ENCODE measurements around the gene TRAPPC6A. TPM values are rescaled to one million over a fixed set of nuclear protein-coding genes. Genes with fewer than 3 reads are reported as not detected.

Gene TRAPPC6A
- 18.4 and 22.8 TPM in 2 replicates for total RNA-seq

- DNase-seq (ENCODE audit: low spot score) = no peak
- Mint-ChIP-seq H3K9me3 (no peaks in the 10 kb centered on the region), H3K4me1 (ENCODE audit: low read depth) (peaks cover 20% of the 10 kb centered on the region), H3K36me3 (ENCODE audit: low read depth) (peaks cover 9% of the 10 kb centered on the region), H3K27ac (peak within 1 kb of the TSS; percentile 88), H3K4me3 (peak within 1 kb of the TSS; percentile 88), H3K27me3 (ENCODE audit: insufficient read depth) (no peaks in the 10 kb centered on the region)
- intact Hi-C loops (cut with micrococcal nuclease) = loop anchor here (1.0 to 10.0 kb wide), 14 partner anchors 14 to 1677 kb away; partner anchors contain the start of genes AP2S1, CLASRP, ERCC1 and ERCC2
Measured at GRCh38 chr19:45177817-45178261, at the start of gene TRAPPC6A. Gene TRAPPC6A, minus strand, starts transcription at chr19:45178237. Its CDS starts 19 bp downstream, at chr19:45178218.

- intact Hi-C loops (cut with micrococcal nuclease) = no loop called here
- no peaks in the 10 kb centered on the region for H3K9me3 Mint-ChIP-seq
- H3K4me1 Mint-ChIP-seq (ENCODE audit: low read depth) = no peaks in the 10 kb centered on the region
- H3K4me3 Mint-ChIP-seq = no peak overlapping the region
- no peaks in the 10 kb centered on the region for H3K36me3 Mint-ChIP-seq (ENCODE audit: low read depth)
- peaks cover 14% of the 10 kb centered on the region for H3K27me3 Mint-ChIP-seq (ENCODE audit: insufficient read depth)
- H3K27ac Mint-ChIP-seq = no peak overlapping the region
- DNase-seq (ENCODE audit: low spot score) = no peak
Measured at GRCh38 chr19:45224645-45225044, 46.6 kb upstream of the TRAPPC6A start.

- Mint-ChIP-seq H3K27ac (no peak overlapping the region), H3K4me1 (ENCODE audit: low read depth) (no peaks in the 10 kb centered on the region), H3K4me3 (no peak overlapping the region), H3K36me3 (ENCODE audit: low read depth) (no peaks in the 10 kb centered on the region), H3K9me3 (no peaks in the 10 kb centered on the region), H3K27me3 (ENCODE audit: insufficient read depth) (peaks cover 14% of the 10 kb centered on the region)
- intact Hi-C loops (cut with micrococcal nuclease) = no loop called here
- no peak for DNase-seq (ENCODE audit: low spot score)
Measured at GRCh38 chr19:45223879-45224278, 45.8 kb upstream of the TRAPPC6A start.

GRCh38 chr19:45222724-45223123 is 44.7 kb upstream of the TRAPPC6A start:
- H3K4me1 Mint-ChIP-seq (ENCODE audit: low read depth) = no peaks in the 10 kb centered on the region
- no peaks in the 10 kb centered on the region for H3K36me3 Mint-ChIP-seq (ENCODE audit: low read depth)
- H3K27me3 Mint-ChIP-seq (ENCODE audit: insufficient read depth) = peaks cover 21% of the 10 kb centered on the region
- no peak overlapping the region for H3K4me3 Mint-ChIP-seq
- intact Hi-C loops (cut with micrococcal nuclease) = no loop called here
- no peak for DNase-seq (ENCODE audit: low spot score)
- H3K9me3 Mint-ChIP-seq = no peaks in the 10 kb centered on the region
- no peak overlapping the region for H3K27ac Mint-ChIP-seq

GRCh38 chr19:45218911-45219743 is 41.1 kb upstream of the TRAPPC6A start:
- Mint-ChIP-seq H3K36me3 (ENCODE audit: low read depth) (no peaks in the 10 kb centered on the region), H3K27me3 (ENCODE audit: insufficient read depth) (peaks cover 40% of the 10 kb centered on the region), H3K9me3 (no peaks in the 10 kb centered on the region), H3K4me1 (ENCODE audit: low read depth) (no peaks in the 10 kb centered on the region), H3K27ac (no peak overlapping the region), H3K4me3 (no peak overlapping the region)
- DNase-seq (ENCODE audit: low spot score) = no peak
- intact Hi-C loops (cut with micrococcal nuclease) = no loop called here

- intact Hi-C loops (cut with micrococcal nuclease) = no loop called here
- no peak overlapping the region for H3K27ac Mint-ChIP-seq
- H3K4me1 Mint-ChIP-seq (ENCODE audit: low read depth) = no peaks in the 10 kb centered on the region
- no peak overlapping the region for H3K4me3 Mint-ChIP-seq
- H3K36me3 Mint-ChIP-seq (ENCODE audit: low read depth) = no peaks in the 10 kb centered on the region
- DNase-seq (ENCODE audit: low spot score) = no peak
- H3K27me3 Mint-ChIP-seq (ENCODE audit: insufficient read depth) = peaks cover 43% of the 10 kb centered on the region
- no peaks in the 10 kb centered on the region for H3K9me3 Mint-ChIP-seq
Measured at GRCh38 chr19:45218426-45218825, 40.4 kb upstream of the TRAPPC6A start.

- H3K27ac Mint-ChIP-seq = no peak overlapping the region
- no peak overlapping the region for H3K4me3 Mint-ChIP-seq
- DNase-seq (ENCODE audit: low spot score) = no peak
- no peaks in the 10 kb centered on the region for H3K36me3 Mint-ChIP-seq (ENCODE audit: low read depth)
- peaks cover 46% of the 10 kb centered on the region for H3K27me3 Mint-ChIP-seq (ENCODE audit: insufficient read depth)
- no peaks in the 10 kb centered on the region for H3K9me3 Mint-ChIP-seq
- intact Hi-C loops (cut with micrococcal nuclease) = no loop called here
- H3K4me1 Mint-ChIP-seq (ENCODE audit: low read depth) = no peaks in the 10 kb centered on the region
Measured at GRCh38 chr19:45217957-45218334, 39.9 kb upstream of the TRAPPC6A start.

- intact Hi-C loops (cut with micrococcal nuclease) = no loop called here
- no peaks in the 10 kb centered on the region for H3K4me1 Mint-ChIP-seq (ENCODE audit: low read depth)
- DNase-seq (ENCODE audit: low spot score) = no peak
- H3K4me3 Mint-ChIP-seq = no peak overlapping the region
- no peaks in the 10 kb centered on the region for H3K36me3 Mint-ChIP-seq (ENCODE audit: low read depth)
- no peak overlapping the region for H3K27ac Mint-ChIP-seq
- no peaks in the 10 kb centered on the region for H3K9me3 Mint-ChIP-seq
- peaks cover 46% of the 10 kb centered on the region for H3K27me3 Mint-ChIP-seq (ENCODE audit: insufficient read depth)
Measured at GRCh38 chr19:45217193-45217956, 39.3 kb upstream of the TRAPPC6A start.

GRCh38 chr19:45216667-45217066 is 38.6 kb upstream of the TRAPPC6A start:
- Mint-ChIP-seq H3K27me3 (ENCODE audit: insufficient read depth) (peaks cover 50% of the 10 kb centered on the region), H3K27ac (no peak overlapping the region), H3K4me3 (no peak overlapping the region), H3K9me3 (no peaks in the 10 kb centered on the region), H3K4me1 (ENCODE audit: low read depth) (no peaks in the 10 kb centered on the region), H3K36me3 (ENCODE audit: low read depth) (no peaks in the 10 kb centered on the region)
- intact Hi-C loops (cut with micrococcal nuclease) = no loop called here
- no peak for DNase-seq (ENCODE audit: low spot score)

GRCh38 chr19:45215391-45216191 is 37.6 kb upstream of the TRAPPC6A start:
- H3K27me3 Mint-ChIP-seq (ENCODE audit: insufficient read depth) = peaks cover 54% of the 10 kb centered on the region
- intact Hi-C loops (cut with micrococcal nuclease) = no loop called here
- no peak overlapping the region for H3K27ac Mint-ChIP-seq
- DNase-seq (ENCODE audit: low spot score) = no peak
- no peaks in the 10 kb centered on the region for H3K4me1 Mint-ChIP-seq (ENCODE audit: low read depth)
- no peak overlapping the region for H3K4me3 Mint-ChIP-seq
- no peaks in the 10 kb centered on the region for H3K9me3 Mint-ChIP-seq
- no peaks in the 10 kb centered on the region for H3K36me3 Mint-ChIP-seq (ENCODE audit: low read depth)

- H3K27me3 Mint-ChIP-seq (ENCODE audit: insufficient read depth) = peaks cover 46% of the 10 kb centered on the region
- intact Hi-C loops (cut with micrococcal nuclease) = no loop called here
- H3K9me3 Mint-ChIP-seq = no peaks in the 10 kb centered on the region
- no peak overlapping the region for H3K4me3 Mint-ChIP-seq
- H3K27ac Mint-ChIP-seq = no peak overlapping the region
- no peaks in the 10 kb centered on the region for H3K36me3 Mint-ChIP-seq (ENCODE audit: low read depth)
- H3K4me1 Mint-ChIP-seq (ENCODE audit: low read depth) = peaks cover 6% of the 10 kb centered on the region
- DNase-seq (ENCODE audit: low spot score) = no peak
Measured at GRCh38 chr19:45213031-45213430, 35.0 kb upstream of the TRAPPC6A start.

- DNase-seq (ENCODE audit: low spot score) = no peak
- Mint-ChIP-seq H3K9me3 (no peaks in the 10 kb centered on the region), H3K27me3 (ENCODE audit: insufficient read depth) (peaks cover 41% of the 10 kb centered on the region), H3K36me3 (ENCODE audit: low read depth) (no peaks in the 10 kb centered on the region), H3K4me3 (no peak overlapping the region), H3K27ac (no peak overlapping the region), H3K4me1 (ENCODE audit: low read depth) (peaks cover 6% of the 10 kb centered on the region)
- intact Hi-C loops (cut with micrococcal nuclease) = no loop called here
Measured at GRCh38 chr19:45211751-45212381, 33.8 kb upstream of the TRAPPC6A start.
